Caco-2 (cell line): ENCODE measurements around the gene OR6C6. TPM values are rescaled to one million over a fixed set of nuclear protein-coding genes. Genes with fewer than 3 reads are reported as not detected.

ENCODE experiments used
- BruUV-seq: library from RNA; stranded (reverse); fragments of 400-500 nt; replicated peaks from 2 replicates; lab custom pipeline; 2021; lab: Mats Ljungman, UMichigan
- CTCF ChIA-PET: fragments of 300-600 bp; sonication (Branson Sonifier 250); formaldehyde crosslinking; loops from one replicate; lab custom pipeline; 2022; ENCODE audit warnings: antibody characterized with exemption; lab: Charles Lee
- POLR2A ChIA-PET: fragments of 300-600 bp; sonication (Branson Sonifier 250); formaldehyde crosslinking; loops from one replicate; lab custom pipeline; 2022; ENCODE audit warnings: antibody characterized with exemption; lab: Charles Lee
- DNase-seq, 2 experiments: peaks; one replicate each; pipeline versions ENCODE4 v3.0.0 to v3.0.0-alpha.2; 2020 to 2022
- H3K27me3 ChIP-seq: replicated peaks from 2 replicates; pipeline ENCODE4 v1.6.0; 2011; ENCODE audit warnings: low read length; ENCODE audit not compliant: control insufficient read depth, insufficient read depth
- H3K36me3 ChIP-seq: 2 replicates; pipeline ENCODE4 v1.5.1; 2011; ENCODE audit warnings: low read length; ENCODE audit not compliant: control insufficient read depth, insufficient read depth
- H3K4me1 ChIP-seq: fragments of 250-450 bp; sonication (Bioruptor Pico); 2 replicates; pipeline ENCODE4 v1.5.1; 2020; ENCODE audit warnings: mild to moderate bottlenecking
- H3K4me3 ChIP-seq: 2 replicates; pipeline ENCODE4 v1.5.1; 2011; ENCODE audit warnings: low read depth, mild to moderate bottlenecking, control low read depth, low read length
- H3K9me3 ChIP-seq: fragments of 250-450 bp; sonication (Bioruptor Pico); 2 replicates; pipeline ENCODE4 v1.5.1; 2020; ENCODE audit warnings: mild to moderate bottlenecking, moderate library complexity
- H3K27ac Mint-ChIP-seq: one replicate; pipeline ENCODE4 v1.8.0; 2022; ENCODE audit warnings: mixed read lengths; ENCODE audit not compliant: unreplicated experiment
- H3K27me3 Mint-ChIP-seq: one replicate; pipeline ENCODE4 v1.8.0; 2022; ENCODE audit warnings: mixed read lengths; ENCODE audit not compliant: insufficient read depth, unreplicated experiment
- H3K36me3 Mint-ChIP-seq: one replicate; pipeline ENCODE4 v1.8.0; 2022; ENCODE audit warnings: mild to moderate bottlenecking, mixed read lengths; ENCODE audit not compliant: insufficient read depth, unreplicated experiment
- H3K4me1 Mint-ChIP-seq: one replicate; pipeline ENCODE4 v1.8.0; 2022; ENCODE audit warnings: low read depth, mixed read lengths; ENCODE audit not compliant: unreplicated experiment
- H3K4me3 Mint-ChIP-seq: one replicate; pipeline ENCODE4 v1.8.0; 2022; ENCODE audit warnings: mild to moderate bottlenecking, moderate library complexity, mixed read lengths; ENCODE audit not compliant: unreplicated experiment
- H3K9me3 Mint-ChIP-seq: one replicate; pipeline ENCODE4 v1.8.0; 2022; ENCODE audit warnings: mixed read lengths; ENCODE audit not compliant: unreplicated experiment
- CTCF ChIP-seq, 2 experiments: fragments of 200-600 bp in 1 of 2; IDR thresholded peaks; 1 replicate in 1 of 2; 2 replicates in 1 of 2; pipeline versions ENCODE4 v1.5.1 to v1.8.0; 2011 to 2022; ENCODE audit warnings: antibody characterized with exemption in 1 of 2, control low read depth in 1 of 2, inconsistent platforms in 1 of 2, low read depth in 1 of 2, low read length in 1 of 2, mild to moderate bottlenecking in 1 of 2, moderate library complexity in 1 of 2; ENCODE audit not compliant: insufficient read depth in 1 of 2, severe bottlenecking in 1 of 2, unreplicated experiment in 1 of 2
- intact Hi-C: fragments of 100-400 bp; cut with micrococcal nuclease; formaldehyde crosslinking; loops from one replicate; pipeline ENCODE4 v1.10.0; 2022; ENCODE audit not compliant: unreplicated experiment
- total RNA-seq: library from RNA; stranded (reverse); gene quantifications from 2 replicates; pipeline ENCODE4 v1.2.3, GENCODE V29; 2022

The OR6C6 gene
- total RNA-seq, 1 experiment from 2014 or later, result not detected

DNA sequence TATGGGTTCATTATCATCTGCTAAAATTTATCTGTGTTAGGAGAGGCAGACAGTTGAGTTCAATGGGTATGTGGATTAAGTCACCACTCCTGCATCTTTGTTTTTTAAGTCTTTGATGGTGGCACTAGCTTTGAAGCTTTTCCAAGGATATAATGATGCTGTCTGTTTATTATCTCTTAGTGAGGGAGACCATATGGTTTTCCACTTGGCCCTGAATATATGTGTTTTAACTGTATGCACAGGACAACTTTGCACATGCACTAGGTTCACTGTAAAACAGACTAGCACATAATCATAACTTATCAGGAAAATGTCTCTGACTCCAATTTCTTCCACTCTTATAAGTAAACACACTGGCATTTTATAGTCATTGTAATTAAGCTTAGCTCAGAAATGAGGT, 43.1 kb downstream of the OR6C6 start:
- Mint-ChIP-seq H3K4me3 (no peak overlapping the region), H3K9me3 (no peaks in the 10 kb centered on the region), H3K27me3 (peaks cover 1% of the 10 kb centered on the region), H3K27ac (no peak overlapping the region), H3K4me1 (peaks cover 7% of the 10 kb centered on the region), H3K36me3 (no peaks in the 10 kb centered on the region)
- no peak for TF ChIP-seq CTCF (IDR thresholded peaks at IDR 0.05; ENCODE audit: insufficient read depth in 1 of 2, low read depth in 1 of 2, low read length in 1 of 2, severe bottlenecking in 1 of 2, unreplicated experiment in 1 of 2)
- Histone ChIP-seq H3K27me3 (no peaks in the 10 kb centered on the region), H3K4me3 (no peak overlapping the region), H3K9me3 (no peaks in the 10 kb centered on the region), H3K4me1 (no peaks in the 10 kb centered on the region), H3K36me3 (no peaks in the 10 kb centered on the region)
- intact Hi-C loops, result no loop called here
- POLR2A ChIA-PET, result no interaction called here
- no TSS peak for BruUV-seq
- CTCF ChIA-PET, result no interaction called here
- no peak for DNase-seq

- H3K27ac Mint-ChIP-seq, result no peak overlapping the region
- H3K9me3 Mint-ChIP-seq, result no peaks in the 10 kb centered on the region
- H3K36me3 Mint-ChIP-seq, result no peaks in the 10 kb centered on the region
- Histone ChIP-seq H3K4me3 (no peak overlapping the region), H3K27me3 (no peaks in the 10 kb centered on the region), H3K4me1 (no peaks in the 10 kb centered on the region), H3K9me3 (no peaks in the 10 kb centered on the region), H3K36me3 (no peaks in the 10 kb centered on the region)
- peaks cover 9% of the 10 kb centered on the region for H3K27me3 Mint-ChIP-seq
- CTCF ChIA-PET, result no interaction called here
- peaks cover 7% of the 10 kb centered on the region for H3K4me1 Mint-ChIP-seq
- no peak overlapping the region for H3K4me3 Mint-ChIP-seq
- BruUV-seq, result no TSS peak
- DNase-seq, result peak in 1 of 2 experiments; percentile 21
- intact Hi-C loops, result no loop called here
- POLR2A ChIA-PET, result no interaction called here
- no peak for TF ChIP-seq CTCF (IDR thresholded peaks at IDR 0.05; ENCODE audit: insufficient read depth in 1 of 2, low read depth in 1 of 2, low read length in 1 of 2, severe bottlenecking in 1 of 2, unreplicated experiment in 1 of 2)
Observed at GRCh38 chr12:55250944-55251343, 45.4 kb downstream of the OR6C6 start.

GRCh38 chr12:55246159-55246558, 50.2 kb downstream of the OR6C6 start:
- H3K9me3 Mint-ChIP-seq, result no peaks in the 10 kb centered on the region
- intact Hi-C loops, result no loop called here
- Histone ChIP-seq H3K36me3 (no peaks in the 10 kb centered on the region), H3K9me3 (no peaks in the 10 kb centered on the region), H3K4me1 (no peaks in the 10 kb centered on the region), H3K4me3 (no peak overlapping the region), H3K27me3 (no peaks in the 10 kb centered on the region)
- no peak for TF ChIP-seq CTCF (IDR thresholded peaks at IDR 0.05; ENCODE audit: insufficient read depth in 1 of 2, low read depth in 1 of 2, low read length in 1 of 2, severe bottlenecking in 1 of 2, unreplicated experiment in 1 of 2)
- peaks cover 11% of the 10 kb centered on the region for H3K27me3 Mint-ChIP-seq
- peaks cover 6% of the 10 kb centered on the region for H3K4me1 Mint-ChIP-seq
- BruUV-seq, result no TSS peak
- H3K4me3 Mint-ChIP-seq, result no peak overlapping the region
- POLR2A ChIA-PET, result no interaction called here
- H3K27ac Mint-ChIP-seq, result no peak overlapping the region
- no peaks in the 10 kb centered on the region for H3K36me3 Mint-ChIP-seq
- CTCF ChIA-PET, result no interaction called here
- no peak for DNase-seq
